GDM1 (cell line): Measurements from ENCODE around the gene KATNA1.
A peak's percentile ranks its signal among the peaks of the same experiment; 100 is the strongest.
"Not testable (repeated sequence)": the region's sequence is repeated elsewhere in the genome, so short reads cannot be mapped to it uniquely, and the experiment has no call there.

Experiments used
- DNase-seq: peaks from one replicate; lab custom pipeline; 2025; lab: John Stamatoyannopoulos, UW

The KATNA1 gene

DNA sequence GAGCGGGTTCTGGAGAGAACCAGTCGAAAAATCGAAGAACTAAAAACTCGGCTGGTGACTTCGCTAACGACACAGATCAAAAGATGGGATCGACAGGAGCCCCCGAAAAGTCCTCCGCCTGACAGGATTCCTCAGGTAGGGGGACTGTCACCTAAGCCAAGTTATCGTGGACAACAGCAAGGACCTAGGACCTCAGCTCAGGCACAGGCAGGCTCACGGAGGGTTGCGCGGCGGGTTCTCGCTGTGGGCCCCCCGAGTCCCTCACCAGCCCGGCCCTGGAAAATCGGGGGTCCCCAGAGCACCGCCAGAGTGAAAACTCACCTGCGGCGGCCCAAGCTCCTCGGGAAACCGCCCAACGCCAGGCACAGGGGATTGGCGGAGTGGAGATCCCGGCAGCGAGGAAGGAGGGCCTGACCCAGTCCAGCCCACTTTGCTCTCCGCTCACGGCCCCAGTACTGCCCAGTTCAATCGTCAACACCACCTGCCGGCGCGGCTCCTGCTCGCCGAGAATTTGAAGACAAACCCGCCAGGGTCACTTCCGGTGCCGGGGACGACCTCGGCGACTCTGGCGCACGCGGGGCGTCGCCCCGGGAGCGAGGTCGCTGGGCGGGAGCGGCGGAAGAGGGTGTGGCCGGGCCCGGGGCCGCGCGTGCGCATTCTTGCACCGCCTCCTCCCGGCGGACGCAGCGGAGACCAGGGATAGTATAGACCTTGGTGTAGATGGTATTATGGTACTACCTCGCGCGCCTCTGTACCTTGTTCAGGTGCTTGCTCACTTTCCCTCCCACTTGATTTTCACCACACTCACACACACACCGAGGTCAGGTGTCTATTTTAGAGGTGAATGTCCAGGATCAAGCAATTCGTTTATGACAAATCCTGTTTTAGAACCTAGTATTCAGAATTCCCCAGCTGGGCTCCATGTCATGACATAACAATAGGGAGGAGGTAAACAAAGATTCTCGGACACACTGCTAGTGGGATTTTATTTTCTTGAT lies at the start of gene KATNA1:
KATNA1 (minus strand) TSS at position 567 of the 998 bp plus-strand sequence. CDS start 10,167 bp downstream, outside the sequence.
- DNase-seq: peak; percentile 83

DNA sequence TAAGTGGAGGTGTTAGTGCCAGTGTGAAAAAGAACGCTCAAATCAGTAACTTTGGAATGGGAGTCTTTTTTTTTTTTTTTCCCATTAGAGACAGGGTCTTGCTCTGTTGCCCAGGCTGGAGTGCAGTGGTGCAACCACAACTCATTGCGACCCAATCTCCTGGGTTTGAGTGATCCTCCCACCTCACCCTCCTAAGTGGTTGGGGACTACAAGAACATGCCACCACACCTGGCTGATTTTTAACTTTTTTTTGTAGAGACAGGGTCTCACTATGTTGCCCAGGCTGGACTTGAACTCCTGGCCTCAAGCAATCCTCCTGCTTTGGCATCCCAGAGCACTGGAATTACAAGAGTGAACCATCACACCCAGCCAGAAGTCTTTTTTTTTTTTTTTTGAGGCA lies 49.7 kb upstream of the KATNA1 start:
- no peak for DNase-seq

DNA sequence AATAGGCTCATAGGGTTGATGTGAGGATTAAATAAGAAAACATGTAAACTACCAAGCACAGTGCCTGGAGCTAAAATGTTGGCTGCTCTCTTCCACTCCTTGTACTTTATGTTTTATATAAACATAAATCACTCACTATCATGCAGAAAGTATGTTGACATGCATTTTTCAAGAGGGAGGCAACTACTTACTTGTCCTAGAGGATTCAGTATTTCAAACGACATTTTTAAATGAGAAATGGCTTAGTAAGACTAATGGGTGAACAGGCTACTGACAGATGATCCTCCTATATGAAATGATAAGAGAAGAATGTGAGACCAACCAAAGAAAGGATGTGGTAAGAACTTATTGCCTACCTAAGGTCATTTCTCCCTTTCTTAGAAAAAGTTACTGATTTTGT lies 48.4 kb upstream of the KATNA1 start:
- DNase-seq: no peak

DNA sequence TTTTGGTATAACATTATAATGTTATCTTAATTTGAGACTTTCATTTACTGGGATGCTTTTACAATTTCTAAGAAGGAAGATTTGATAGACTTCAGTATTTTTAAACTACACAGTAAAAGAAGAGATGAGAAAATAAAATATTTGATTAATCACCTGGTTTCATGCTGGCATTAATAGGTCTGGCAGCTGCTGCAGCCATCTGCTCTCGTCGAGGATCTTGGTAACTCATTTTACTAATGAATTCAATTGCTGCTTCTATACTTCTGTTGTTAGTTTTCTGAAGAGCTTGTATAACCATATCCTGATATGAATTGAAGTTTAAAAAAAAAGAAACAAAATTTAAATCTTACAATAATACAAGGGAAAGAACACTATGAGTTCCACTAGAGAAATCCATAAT lies 46.4 kb upstream of the KATNA1 start:
- DNase-seq: no peak

DNA sequence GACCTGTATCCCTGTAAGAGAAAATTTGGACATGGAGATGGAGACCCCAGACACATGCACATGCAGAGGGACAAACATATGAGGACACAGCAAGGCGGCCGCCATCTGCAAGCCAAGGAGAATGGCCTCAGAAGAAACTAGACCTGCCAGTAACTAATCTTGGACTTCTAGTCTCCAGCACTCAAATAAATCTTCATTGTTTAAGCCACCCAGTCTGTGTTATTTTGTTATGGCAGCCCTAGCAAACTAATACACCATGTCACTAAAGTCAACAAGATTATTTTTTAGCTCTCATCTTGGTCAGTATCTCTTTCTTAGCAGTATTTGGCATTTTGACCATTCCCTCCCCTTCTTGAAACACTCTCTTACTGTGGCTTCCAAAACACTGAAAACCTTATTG lies 42.7 kb upstream of the KATNA1 start:
- DNase-seq: no peak

DNA sequence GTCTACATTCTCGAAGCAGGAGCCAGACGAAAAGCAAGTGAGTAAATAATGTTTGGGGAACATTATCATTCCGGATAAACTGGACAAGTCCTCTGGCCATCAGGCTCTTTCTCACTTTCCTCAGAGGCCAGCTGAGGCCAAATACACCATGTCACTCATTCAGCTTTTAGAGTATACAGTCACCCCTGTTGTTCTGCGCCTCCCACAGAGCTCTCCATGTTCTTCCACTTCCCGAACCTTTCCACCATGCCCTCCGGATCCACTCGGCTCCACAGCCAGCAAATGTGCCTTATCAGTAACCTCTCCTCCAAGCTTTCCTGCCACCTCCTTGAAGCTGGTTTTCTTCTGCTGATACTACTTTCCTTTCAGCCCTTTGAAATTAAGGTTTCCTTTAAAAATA lies 37.7 kb upstream of the KATNA1 start:
- no peak for DNase-seq

DNA sequence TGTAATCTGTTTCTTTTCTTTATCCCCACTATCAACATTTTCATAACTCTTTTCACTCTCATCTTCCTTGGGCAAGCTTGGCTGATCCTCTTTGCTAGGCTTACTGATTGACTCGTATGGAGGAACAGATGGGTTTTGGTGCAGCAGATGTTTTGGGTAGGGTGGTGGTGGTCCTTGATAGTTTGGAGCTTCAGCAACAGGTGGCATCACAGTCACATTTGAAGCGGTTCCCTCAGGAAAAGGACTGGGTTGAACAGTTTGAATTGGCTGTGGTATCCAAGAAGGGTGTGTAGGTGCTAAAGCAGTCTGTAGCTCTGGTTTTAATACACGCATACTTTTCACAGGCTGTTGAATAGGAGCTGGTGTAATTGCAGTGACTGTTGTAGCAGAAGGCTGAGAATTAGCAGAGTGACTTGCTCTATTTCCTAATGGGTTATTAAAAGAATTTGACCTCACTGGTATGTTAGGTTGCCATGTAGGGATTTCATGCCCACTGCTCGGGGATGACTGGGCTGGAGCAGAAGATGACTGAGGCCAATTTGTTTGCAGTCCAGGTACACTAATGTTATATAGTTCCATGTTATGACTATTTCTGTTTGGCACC lies 34.8 kb upstream of the KATNA1 start:
- DNase-seq: no peak

DNA sequence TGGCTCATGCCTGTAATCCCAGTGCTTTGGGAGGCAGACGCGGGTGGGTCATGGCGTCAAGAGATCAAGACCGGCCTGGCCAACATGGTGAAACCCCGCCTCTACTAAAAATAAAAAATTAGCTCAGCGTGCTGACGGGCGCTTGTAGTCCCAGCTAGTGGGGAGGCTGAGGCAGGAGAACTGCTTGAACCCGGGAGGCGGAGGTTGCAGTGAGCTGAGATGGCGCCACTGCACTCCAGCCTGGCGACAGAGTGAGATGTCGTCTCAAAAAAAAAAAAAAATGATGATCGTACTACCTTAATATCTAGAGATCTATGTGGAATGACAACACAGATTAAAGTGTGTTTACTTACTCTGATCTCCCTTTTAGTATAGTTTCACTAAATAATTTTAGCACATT lies 33.3 kb upstream of the KATNA1 start:
- DNase-seq: not testable (repeated sequence)

DNA sequence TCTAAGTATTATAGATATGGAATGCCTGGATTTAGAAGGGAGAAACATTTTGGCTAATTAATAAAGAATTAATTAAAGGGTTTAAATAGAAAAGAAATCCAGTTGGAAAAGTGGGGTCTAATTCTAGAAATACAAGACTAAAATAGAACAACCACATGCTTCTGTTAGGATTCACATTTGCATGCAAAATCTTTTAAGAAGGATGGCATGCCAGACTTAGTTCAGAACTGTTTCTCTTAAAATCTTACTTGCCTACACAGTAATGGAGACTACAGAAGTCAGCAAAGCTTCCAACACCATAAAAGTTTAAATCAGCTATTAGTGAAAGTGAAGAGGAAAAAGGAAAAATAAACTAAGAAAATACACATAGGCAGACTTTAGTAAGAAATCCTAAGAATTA lies 32.7 kb upstream of the KATNA1 start:
- DNase-seq: no peak

DNA sequence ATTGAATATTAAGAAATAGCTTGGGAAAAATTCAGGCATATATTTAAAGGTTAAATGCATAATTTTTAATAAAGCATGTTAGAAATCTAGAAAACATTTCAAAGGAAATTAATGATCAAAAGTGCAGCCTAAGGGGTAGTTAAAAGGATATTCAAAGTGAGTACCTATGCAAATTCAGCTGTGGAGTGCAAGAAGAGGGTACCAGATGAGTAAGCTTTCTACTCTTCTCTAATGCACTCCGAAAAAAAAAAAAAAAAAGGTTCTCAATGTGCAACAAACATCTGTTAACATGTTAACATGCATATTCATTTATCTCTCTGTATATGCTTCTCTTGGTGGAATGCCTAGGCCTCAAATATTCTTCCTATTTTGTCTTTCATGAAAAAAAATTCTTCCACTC lies 32.0 kb upstream of the KATNA1 start:
- no peak for DNase-seq

DNA sequence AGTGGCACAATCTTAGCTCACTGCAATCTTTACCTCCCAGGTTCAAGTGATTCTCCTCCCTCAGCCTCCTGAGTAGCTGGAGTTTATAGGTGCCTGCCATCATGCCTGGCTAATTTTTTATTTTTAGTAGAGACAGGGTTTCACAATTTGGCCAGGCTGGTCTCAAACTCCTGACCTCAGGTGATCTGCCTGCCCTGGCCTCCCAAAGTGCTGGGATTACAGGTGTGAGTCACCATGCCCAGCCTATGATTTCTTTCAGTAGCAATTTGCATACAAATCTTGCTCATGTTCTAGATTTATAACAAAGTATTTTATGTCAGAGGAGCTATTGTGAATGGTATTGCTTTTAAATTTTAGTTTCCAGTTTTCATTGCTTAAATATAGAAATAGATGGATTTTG lies 23.8 kb upstream of the KATNA1 start:
- not testable (repeated sequence) for DNase-seq

DNA sequence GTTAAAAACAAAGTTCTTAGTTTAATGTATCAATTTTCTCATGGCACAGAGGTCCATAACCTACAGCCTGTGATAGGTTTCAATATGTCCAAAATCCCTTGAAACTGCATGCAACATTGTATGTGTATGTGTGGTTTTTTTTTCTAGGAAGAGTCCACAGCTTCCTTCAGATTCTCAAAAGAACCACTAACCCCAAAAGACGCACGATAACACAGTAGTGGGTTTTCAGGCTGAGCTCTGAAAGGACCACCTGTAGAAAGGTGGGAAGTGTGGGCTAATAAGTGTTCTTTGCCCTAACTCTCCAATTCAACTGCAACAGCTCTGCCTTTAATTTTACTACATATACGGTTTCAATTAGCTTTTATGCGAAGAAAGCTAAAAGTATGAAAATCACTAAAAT lies 11.5 kb upstream of the KATNA1 start:
- no peak for DNase-seq

DNA sequence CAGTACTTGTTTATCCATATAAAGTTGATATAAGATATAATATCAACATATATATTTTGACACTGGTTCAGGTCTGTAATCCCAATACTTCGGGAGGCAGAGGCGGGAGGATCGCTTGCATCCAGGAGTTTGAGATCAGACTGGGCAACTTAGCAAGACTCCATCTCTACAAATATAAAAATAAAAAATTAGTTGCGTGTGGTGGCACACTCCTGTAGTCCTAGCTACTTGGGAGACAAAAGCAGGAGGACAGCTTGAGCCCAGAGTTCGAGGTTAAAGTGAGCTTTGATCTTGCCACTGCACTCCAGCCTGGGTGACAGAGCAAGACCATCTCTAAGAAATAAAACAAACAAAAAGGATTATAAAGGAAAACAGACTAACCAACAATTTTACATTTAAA lies 8.9 kb upstream of the KATNA1 start:
- DNase-seq: no peak

DNA sequence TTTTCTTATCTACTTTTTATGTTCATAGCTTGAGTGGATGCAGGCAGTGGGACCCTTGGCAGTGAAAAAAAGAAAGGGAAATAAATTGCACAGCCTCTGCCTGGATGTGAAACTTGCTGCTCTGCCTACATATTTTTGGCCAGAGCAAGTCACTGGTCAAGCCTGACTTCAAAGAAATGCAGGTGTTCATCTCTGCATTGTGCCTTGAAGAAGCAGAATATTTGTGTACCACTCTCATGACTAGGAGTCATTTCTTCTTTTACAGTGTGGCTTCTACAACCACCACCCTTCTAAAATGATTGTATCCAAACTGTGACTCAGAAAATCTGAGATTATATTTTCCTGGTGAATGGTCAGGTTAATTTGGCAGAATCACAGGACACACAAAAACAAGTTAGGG lies 2.5 kb upstream of the KATNA1 start:
- DNase-seq: no peak

DNA sequence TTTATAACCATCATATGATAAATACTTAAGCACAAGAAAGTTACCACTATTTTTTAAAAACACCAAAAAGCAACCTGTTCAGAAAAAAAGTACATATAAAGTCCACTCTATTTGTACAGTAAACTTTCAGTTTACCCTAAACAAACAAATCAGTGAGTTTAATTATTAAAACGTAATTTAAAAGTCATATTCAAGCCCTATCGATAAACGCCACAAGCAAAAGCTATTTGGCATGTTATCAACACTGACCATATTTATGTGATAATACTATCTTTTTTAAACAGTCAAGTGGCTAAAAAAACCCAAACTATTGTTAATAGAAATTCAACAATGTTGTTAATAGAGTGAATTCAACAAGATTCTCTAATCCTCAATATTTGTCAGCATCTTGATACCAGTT lies 1.9 kb downstream of the KATNA1 start:
- no peak for DNase-seq

DNA sequence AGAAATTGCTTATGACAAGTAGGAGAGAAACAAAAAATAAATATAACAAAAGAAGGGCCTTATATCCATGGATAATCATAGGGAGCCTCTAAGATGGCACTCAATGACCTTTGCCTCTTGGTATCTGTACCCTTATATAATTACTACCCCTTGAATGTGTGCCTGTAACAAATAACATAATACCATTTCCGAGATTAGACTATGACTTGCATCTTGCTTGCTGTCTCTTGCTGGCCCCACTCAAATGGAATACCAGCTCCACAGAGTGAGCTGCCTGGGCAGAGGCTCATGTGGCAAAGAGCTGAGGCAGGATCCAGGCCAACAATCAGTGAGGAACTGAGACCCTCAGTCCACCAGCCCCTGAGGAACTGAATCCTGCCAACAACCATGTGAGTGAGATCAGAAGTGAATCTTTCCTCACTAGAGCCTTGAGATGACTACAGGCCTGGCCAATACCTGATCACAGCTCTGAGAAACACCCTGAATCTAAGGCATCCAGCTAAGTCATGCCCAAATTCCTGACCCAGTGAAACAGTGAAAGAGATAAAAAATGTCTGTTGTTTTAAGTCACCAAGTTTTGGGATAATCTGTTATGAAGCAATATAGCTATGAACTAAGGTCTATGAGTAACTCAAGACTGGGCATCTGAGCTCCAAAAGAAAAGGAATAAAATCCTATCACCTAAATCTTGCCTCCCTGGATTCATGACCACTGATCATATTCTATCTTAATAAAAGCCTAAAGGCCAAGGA lies 5.5 kb downstream of the KATNA1 start:
- DNase-seq: no peak

DNA sequence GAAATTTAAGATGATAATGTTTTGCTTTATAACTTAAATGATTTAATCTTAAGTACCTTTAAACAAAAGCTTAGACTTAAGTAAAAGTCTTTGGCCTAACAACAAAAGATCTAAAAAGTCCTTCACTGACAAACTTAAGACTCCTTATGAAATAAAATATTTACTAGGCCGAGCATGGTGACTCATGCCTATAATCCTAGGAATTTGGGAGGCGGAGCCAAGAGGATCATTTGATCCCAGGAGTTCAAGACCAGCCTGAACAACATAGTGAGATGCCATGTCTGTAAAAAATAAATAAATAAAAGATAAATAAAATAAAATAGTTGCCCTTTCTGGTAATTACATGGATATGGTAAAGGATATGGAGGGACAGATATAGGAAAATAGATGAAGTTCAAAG lies 12.4 kb downstream of the KATNA1 start:
- DNase-seq: no peak

DNA sequence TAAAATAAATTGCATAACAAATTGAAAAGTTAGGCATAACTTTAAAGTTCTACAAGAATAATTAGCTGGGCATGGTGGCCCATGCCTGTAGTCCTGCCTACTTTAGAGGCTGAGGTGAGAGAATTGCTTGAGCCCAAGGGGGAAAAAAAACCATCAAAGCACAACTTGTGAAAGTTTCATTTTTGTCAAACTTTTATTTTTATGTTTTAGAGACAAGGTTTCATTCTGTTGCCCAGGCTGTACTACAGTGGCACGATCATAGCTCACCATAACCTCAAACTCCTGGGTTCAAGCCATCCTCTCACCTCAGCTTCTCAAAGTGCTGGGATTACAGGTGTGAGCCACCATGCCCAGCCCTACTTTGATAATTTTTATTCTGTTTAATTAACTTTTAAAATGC lies 14.2 kb downstream of the KATNA1 start:
- DNase-seq: no peak

DNA sequence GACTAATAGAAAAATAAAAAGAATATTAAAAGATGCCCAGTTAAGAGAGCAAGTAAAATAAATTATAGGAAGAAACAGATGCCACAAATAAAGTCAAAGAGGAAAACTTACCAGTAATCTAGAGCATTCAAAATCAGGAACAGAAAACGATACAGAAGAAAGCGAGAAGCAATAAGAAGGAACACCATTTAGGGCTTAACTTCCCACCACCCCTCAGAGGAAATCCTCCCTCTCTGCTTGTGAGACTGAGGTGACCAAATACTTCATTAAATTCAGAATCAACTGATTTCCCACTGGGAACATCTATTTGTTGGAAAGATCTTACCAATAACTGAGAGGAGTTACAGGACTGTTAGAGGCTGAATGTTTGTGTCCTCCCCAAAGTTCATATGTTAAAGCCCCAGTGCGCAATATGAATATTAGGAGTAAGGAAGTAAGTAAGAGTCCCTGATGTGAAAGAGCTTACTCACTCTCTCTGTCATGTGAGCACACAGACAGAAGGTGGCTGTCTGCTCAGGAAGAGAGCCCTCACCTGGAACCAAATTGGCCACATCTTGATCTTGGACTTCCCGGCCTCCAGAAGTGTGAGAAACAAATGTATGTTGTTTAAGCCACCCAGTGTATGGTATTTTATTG lies 19.5 kb downstream of the KATNA1 start:
- no peak for DNase-seq

DNA sequence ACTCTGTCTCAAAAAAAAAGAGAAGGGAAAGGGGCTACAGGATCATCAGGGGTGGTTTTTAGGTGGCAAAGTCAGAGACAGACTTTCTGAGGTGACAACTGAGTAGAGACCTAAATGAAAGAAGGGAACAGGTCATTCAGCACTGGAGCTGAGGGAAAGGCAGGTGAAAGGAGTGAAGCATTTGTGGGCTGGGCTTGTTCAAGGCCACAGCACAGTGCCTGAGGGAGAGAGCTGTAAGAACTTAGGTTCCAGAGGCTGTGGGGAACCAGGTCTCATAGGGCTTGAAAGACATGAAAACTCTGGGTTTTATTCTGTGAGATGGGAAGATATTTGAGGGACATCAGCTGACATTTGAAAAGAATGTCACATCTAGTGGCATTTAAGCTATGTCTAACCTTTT lies 20.8 kb downstream of the KATNA1 start:
- no peak for DNase-seq

DNA sequence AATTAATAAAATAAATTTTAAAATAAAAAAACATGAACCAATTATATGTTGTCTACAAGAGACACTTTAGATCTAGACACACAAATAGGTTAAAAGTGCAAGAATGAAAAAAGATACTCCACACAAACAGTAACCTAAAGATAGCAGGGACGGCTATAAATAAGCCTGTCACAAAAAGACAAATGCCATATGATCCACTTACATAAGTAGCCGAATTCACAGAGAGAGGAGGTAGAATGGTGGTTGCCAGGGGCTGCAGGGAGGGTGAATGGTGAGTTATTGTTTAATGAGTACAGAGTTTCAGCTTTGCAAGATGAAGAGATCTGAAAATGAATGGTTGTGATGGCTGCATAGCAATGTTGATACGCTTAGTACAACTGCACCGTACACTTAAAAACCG lies 32.7 kb downstream of the KATNA1 start:
- DNase-seq: no peak

DNA sequence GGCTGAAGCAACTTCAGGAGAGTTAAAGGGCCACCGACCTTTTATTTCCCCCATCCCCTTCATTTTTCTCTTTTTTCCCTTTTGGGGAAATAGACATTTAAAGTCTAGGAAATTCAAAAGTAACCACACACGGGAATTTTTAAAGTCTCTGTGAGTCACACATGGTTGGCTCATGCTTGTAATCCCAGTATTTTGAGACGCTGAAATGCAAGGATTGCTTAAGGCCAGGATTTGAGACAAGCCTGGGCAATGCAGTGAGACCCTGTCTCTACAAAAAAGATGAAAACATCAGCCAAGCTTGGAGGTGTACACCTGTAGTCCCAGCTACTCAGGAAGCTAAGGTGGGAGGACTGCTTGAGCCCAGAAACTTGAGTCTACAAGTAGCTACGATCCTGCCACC lies 34.2 kb downstream of the KATNA1 start:
- no peak for DNase-seq
